ENCODE results near the gene COL6A6. TPM values are rescaled to one million over a fixed set of nuclear protein-coding genes. Genes with fewer than 3 reads are reported as not detected.

COL6A6 gene
- not detected in 5 replicates for total RNA-seq (2022; extraction: Qiagen RNA extraction)

GRCh38 chr3:130516645-130517512 lies at the start of gene COL6A6:
COL6A6 (plus strand) TSS chr3:130517177; CDS start chr3:130560365, 43,188 bp downstream.

Other genes starting within 250 kb of the COL6A6 start
- 0.05 TPM in 1 of 5 replicates, not detected in the others for gene COL6A5, start 171.5 kb upstream of the COL6A6 start, total RNA-seq (2022; extraction: Qiagen RNA extraction)
- gene PIK3R4, start 229.7 kb downstream of the COL6A6 start, total RNA-seq (2022; extraction: Qiagen RNA extraction): 13.8 to 19.8 TPM (median 15.3 TPM) in 5 replicates